K562 treated with DMSO at 1 percent for 4 hours (cell line): Measurements from ENCODE around the gene HUS1. TPM values are rescaled to one million over a fixed set of nuclear protein-coding genes. Genes with fewer than 3 reads are reported as not detected.

Source experiments
- total RNA-seq: library from RNA; unstranded; fragments of 300-600 nt; gene quantifications from 2 replicates; pipeline ENCODE4 v1.2.3, GENCODE V29; 2022; ENCODE audit not compliant: insufficient read depth

HUS1 gene
- 3.9 and 4.0 TPM in 2 replicates for total RNA-seq

GRCh38 chr7:47979145-47979831 lies at the start of gene HUS1:
TSS of gene HUS1 (minus strand) at chr7:47979615. CDS start at chr7:47979519, 96 bp downstream.

GRCh38 chr7:48028938-48029337 lies 49.5 kb upstream of the HUS1 start, which contains the start of gene SUN3:
TSS of gene SUN3 (minus strand) at chr7:48029107. CDS start at chr7:48028938, 169 bp downstream.

DNA sequence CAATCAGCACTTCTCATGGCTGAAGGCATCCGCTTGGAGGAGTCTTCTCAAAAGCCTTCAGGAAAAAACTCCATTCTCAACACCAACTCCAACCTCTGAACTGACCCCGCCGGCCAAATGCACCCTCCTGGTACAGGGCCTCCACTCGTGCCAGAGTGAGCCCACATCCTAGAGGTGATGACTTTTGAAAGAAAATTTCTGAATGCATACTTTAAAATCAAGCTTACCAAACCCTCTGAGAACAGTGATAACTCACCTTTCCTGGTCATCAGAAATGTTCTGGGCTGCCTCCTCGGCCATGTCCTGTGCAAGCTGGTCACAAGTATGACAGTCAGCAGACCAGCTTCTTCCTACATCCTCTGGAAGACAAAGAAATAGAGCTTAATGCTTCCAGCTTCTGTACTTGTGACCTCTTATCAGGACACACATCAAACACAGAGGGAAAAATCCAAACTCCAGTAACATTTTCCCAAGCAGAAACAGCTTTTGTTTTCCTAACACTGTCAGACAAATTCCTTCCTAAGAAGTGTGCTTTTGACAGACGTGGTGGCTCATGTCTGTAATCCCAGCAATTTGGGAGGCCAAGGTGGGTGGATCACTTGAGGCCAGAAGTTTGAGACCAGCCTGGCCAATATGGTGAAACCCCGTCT lies 31.1 kb downstream of the HUS1 start, which contains the start of gene PKD1L1:
PKD1L1 (minus strand) TSS at position 326 of the 650 bp plus-strand sequence; CDS start at position 300, 26 bp downstream.

Other genes starting within 250 kb of the HUS1 start
- not detected in 2 replicates for gene PKD1L1, start 31.1 kb downstream of the HUS1 start, total RNA-seq
- 0.80 and 1.7 TPM in 2 replicates for gene SUN3, start 49.5 kb upstream of the HUS1 start, total RNA-seq
- not detected in 2 replicates for gene C7orf57, start 55.9 kb upstream of the HUS1 start, total RNA-seq
- 8.4 and 15.7 TPM in 2 replicates for gene UPP1, start 109.7 kb upstream of the HUS1 start, total RNA-seq
- 1.7 TPM in 1 of 2 replicates, not detected in the other for gene ABCA13, start 191.8 kb upstream of the HUS1 start, total RNA-seq